HUES6 (cell line): ENCODE results near the gene TAS2R5.
"Not testable (repeated sequence)": the region's sequence is repeated elsewhere in the genome, so short reads cannot be mapped to it uniquely, and the experiment has no call there.

Experiments used
- H3K27ac ChIP-seq: 2 replicates; pipeline ENCODE4 v1.7.0; 2013; ENCODE audit warnings: low read depth, mild to moderate bottlenecking, low read length, inconsistent platforms
- H3K27me3 ChIP-seq: 2 replicates; pipeline ENCODE4 v1.6.1; 2013; ENCODE audit warnings: low read length; ENCODE audit not compliant: control insufficient read depth, insufficient read depth
- H3K36me3 ChIP-seq: 2 replicates; pipeline ENCODE4 v1.6.1; 2013; ENCODE audit warnings: low read length; ENCODE audit not compliant: control insufficient read depth, insufficient read depth
- H3K4me1 ChIP-seq: 2 replicates; pipeline ENCODE4 v1.6.1; 2013; ENCODE audit warnings: low read length; ENCODE audit not compliant: control insufficient read depth, insufficient read depth
- H3K4me3 ChIP-seq: 2 replicates; pipeline ENCODE4 v1.5.1; 2013; ENCODE audit warnings: low read depth, low read length
- H3K9ac ChIP-seq: one replicate; pipeline ENCODE4 v1.6.1; 2013; ENCODE audit warnings: mild to moderate bottlenecking, low read length
- H3K9me3 ChIP-seq: 2 replicates; pipeline ENCODE4 v1.6.1; 2013; ENCODE audit warnings: low read depth, low read length; ENCODE audit not compliant: control insufficient read depth, insufficient read depth

TAS2R5 gene

DNA sequence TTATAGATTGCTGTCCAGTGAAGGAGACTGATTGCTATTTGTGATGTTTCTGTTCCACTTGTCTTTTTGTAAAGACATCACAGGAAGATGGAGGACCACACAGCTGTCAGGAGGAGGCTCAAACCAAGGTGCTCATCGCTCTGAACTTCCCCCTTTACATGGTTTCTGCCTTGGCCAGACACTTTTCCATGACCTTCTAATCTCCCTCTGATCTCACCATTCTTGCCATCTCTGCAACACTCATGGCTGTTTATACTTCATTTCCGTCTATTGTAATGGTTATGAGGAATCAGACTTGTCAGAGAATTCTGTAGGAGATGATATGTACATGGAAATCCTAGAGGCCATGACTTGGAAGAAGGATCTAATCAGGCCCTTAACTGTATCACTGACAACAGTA lies 1.7 kb upstream of the TAS2R5 start:
- no peak overlapping the region for H3K27ac ChIP-seq
- H3K4me1 ChIP-seq = no peaks in the 10 kb centered on the region
- H3K36me3 ChIP-seq = peaks cover 4% of the 10 kb centered on the region; the same call in 1 of the 2 replicates
- no peaks in the 10 kb centered on the region for H3K27me3 ChIP-seq
- no peaks in the 10 kb centered on the region for H3K9me3 ChIP-seq
- H3K4me3 ChIP-seq = no peak overlapping the region
- H3K9ac ChIP-seq = no peak overlapping the region

DNA sequence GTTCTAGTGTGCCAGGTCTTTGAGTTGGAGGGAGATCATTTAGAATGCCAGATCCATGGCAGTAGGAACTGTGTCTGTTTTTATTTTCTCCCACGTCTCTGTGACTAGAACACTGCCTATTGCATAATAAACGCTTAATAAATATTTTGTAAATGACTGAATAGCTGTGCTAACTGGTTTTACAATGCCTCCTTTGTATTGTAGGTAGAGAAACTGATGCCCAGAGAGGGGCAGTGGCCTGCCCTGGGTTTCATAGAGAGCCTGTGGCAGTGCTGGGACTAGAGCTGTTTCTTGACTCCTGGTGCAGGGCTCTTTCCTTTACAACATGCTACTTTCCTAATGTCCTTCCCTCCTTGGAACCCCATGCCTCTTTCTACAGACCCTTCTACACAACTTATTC lies 2.5 kb downstream of the TAS2R5 start:
- Histone ChIP-seq H3K9ac (no peak overlapping the region), H3K36me3 (peaks cover 4% of the 10 kb centered on the region; the same call in 1 of the 2 replicates), H3K27me3 (no peaks in the 10 kb centered on the region), H3K4me3 (no peak overlapping the region), H3K4me1 (no peaks in the 10 kb centered on the region), H3K9me3 (no peaks in the 10 kb centered on the region), H3K27ac (no peak overlapping the region)

GRCh38 chr7:141820067-141820466 lies 30.1 kb downstream of the TAS2R5 start:
- Histone ChIP-seq H3K4me3 (no peak overlapping the region), H3K27ac (no peak overlapping the region), H3K9me3 (peaks cover 3% of the 10 kb centered on the region; the same call in 1 of the 2 replicates), H3K4me1 (no peaks in the 10 kb centered on the region), H3K27me3 (no peaks in the 10 kb centered on the region), H3K9ac (no peak overlapping the region), H3K36me3 (no peaks in the 10 kb centered on the region)

- not testable (repeated sequence) for H3K9me3 ChIP-seq, H3K27me3 ChIP-seq, H3K27ac ChIP-seq, H3K4me1 ChIP-seq, H3K9ac ChIP-seq, H3K36me3 ChIP-seq, H3K4me3 ChIP-seq
Measured at GRCh38 chr7:141822432-141822831, 32.4 kb downstream of the TAS2R5 start.

GRCh38 chr7:141837683-141838082 lies 47.7 kb downstream of the TAS2R5 start:
- Histone ChIP-seq H3K27me3 (no peaks in the 10 kb centered on the region), H3K36me3 (no peaks in the 10 kb centered on the region), H3K27ac (no peak overlapping the region), H3K4me3 (no peak overlapping the region), H3K9ac (no peak overlapping the region), H3K4me1 (no peaks in the 10 kb centered on the region), H3K9me3 (no peaks in the 10 kb centered on the region)

GRCh38 chr7:141838581-141838980 lies 48.6 kb downstream of the TAS2R5 start:
- H3K36me3 ChIP-seq = no peaks in the 10 kb centered on the region
- no peak overlapping the region for H3K4me3 ChIP-seq

GRCh38 chr7:141839256-141839655 lies 49.2 kb downstream of the TAS2R5 start:
- no peaks in the 10 kb centered on the region for H3K4me1 ChIP-seq
- no peak overlapping the region for H3K9ac ChIP-seq
- H3K27ac ChIP-seq = no peak overlapping the region
- H3K27me3 ChIP-seq = no peaks in the 10 kb centered on the region
- H3K4me3 ChIP-seq = no peak overlapping the region
- H3K9me3 ChIP-seq = no peaks in the 10 kb centered on the region
- H3K36me3 ChIP-seq = no peaks in the 10 kb centered on the region

More at GRCh38 chr7:141838581-141838980, 48.6 kb downstream of the TAS2R5 start:
- Histone ChIP-seq H3K4me1 (no peaks in the 10 kb centered on the region), H3K9me3 (no peaks in the 10 kb centered on the region), H3K27me3 (no peaks in the 10 kb centered on the region), H3K9ac (no peak overlapping the region), H3K27ac (no peak overlapping the region)

- Histone ChIP-seq H3K4me3 (no peak overlapping the region), H3K36me3 (no peaks in the 10 kb centered on the region), H3K27ac (no peak overlapping the region), H3K27me3 (no peaks in the 10 kb centered on the region), H3K9ac (no peak overlapping the region), H3K9me3 (no peaks in the 10 kb centered on the region), H3K4me1 (no peaks in the 10 kb centered on the region)
Measured at GRCh38 chr7:141840708-141841107, 50.7 kb downstream of the TAS2R5 start.
